ENCODE data around the gene HYCC1.
"Not testable (repeated sequence)": the region's sequence is repeated elsewhere in the genome, so short reads cannot be mapped to it uniquely, and the experiment has no call there.

HYCC1 gene

GRCh38 chr7:22985436-22985835, 28.5 kb downstream of the HYCC1 start:
- no peak for DNase-seq (ENCODE audit: low spot score)

GRCh38 chr7:22983257-22983855, 30.6 kb downstream of the HYCC1 start:
- DNase-seq (ENCODE audit: low spot score): no peak

GRCh38 chr7:22980422-22980821, 33.5 kb downstream of the HYCC1 start:
- no peak for DNase-seq (ENCODE audit: low spot score)

GRCh38 chr7:22979861-22980260, 34.1 kb downstream of the HYCC1 start:
- DNase-seq (ENCODE audit: low spot score): no peak

GRCh38 chr7:22979251-22979650, 34.7 kb downstream of the HYCC1 start:
- DNase-seq (ENCODE audit: low spot score): no peak

GRCh38 chr7:22974636-22975035, 39.3 kb downstream of the HYCC1 start:
- not testable (repeated sequence) for DNase-seq (ENCODE audit: low spot score)

GRCh38 chr7:22972207-22972606, 41.7 kb downstream of the HYCC1 start:
- DNase-seq (ENCODE audit: low spot score): no peak

GRCh38 chr7:22969010-22969431, 44.9 kb downstream of the HYCC1 start:
- DNase-seq (ENCODE audit: low spot score): no peak
